EL (cell line): ENCODE results near the gene SAMD5.
"Not testable (repeated sequence)": the region's sequence is repeated elsewhere in the genome, so short reads cannot be mapped to it uniquely, and the experiment has no call there.

Experiments used
- DNase-seq: peaks from one replicate; pipeline ENCODE4 v3.0.0-alpha.2; 2016

Gene SAMD5

DNA sequence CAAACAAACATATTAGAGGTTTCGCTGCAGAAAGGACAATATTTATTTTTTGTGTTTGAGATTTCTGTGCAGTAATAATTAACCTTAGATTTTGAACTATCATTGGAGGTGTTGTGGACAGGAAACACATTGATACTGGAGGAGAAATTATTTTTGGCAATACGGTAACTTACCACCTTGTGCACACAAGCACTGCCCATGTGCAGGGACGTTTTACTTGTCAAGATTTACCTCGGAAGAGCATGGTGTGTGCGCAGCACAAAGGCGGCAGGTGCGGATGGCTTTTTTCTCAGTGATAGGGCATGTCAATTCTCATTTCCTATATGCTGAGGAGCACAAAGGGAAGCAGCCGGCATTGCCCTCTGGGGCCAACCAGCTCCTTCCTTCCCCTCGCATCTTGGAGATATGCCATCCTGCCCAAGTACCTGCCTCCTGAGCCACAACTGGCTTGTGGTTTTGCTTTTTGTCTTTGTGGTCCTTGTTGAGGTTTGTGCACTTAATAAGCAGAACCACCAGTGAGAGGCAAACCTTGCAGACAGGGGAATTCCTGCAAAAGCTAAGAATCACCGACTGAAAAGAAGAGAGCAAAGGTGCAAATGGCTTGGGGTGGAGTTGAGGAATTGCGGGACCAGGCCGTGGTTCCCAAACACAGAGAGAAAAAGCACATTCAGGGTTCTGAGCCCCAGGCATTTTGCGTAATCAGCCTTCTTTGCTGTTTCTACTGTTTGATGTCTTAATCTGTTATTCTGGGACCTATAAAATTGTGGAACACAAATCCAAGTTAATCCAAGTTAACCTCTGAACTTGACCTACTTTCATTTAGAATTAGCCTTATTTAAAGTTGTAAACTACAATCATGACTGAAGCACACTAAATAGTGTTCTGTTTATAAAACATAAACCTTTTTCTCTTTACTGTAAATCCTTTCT lies 21.9 kb downstream of the SAMD5 start:
- DNase-seq, result no peak

DNA sequence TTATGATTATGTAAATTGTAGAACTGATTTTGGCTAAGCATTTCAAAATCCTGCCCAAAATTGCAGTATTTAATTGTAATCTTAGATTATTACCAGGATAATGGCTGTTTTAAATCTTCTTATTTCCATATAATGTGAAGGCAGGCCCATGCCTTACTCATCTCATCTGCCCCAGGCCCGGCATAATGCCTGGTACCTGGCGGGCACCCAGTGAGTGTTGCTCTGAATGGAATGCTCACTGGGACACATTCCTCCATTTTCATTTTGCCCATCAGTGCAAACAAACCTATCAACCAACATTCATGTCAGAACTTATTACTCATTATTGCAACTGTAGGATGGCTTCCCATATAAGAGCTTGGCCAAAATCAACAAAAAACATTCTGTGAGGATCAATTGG lies 22.8 kb downstream of the SAMD5 start:
- no peak for DNase-seq

DNA sequence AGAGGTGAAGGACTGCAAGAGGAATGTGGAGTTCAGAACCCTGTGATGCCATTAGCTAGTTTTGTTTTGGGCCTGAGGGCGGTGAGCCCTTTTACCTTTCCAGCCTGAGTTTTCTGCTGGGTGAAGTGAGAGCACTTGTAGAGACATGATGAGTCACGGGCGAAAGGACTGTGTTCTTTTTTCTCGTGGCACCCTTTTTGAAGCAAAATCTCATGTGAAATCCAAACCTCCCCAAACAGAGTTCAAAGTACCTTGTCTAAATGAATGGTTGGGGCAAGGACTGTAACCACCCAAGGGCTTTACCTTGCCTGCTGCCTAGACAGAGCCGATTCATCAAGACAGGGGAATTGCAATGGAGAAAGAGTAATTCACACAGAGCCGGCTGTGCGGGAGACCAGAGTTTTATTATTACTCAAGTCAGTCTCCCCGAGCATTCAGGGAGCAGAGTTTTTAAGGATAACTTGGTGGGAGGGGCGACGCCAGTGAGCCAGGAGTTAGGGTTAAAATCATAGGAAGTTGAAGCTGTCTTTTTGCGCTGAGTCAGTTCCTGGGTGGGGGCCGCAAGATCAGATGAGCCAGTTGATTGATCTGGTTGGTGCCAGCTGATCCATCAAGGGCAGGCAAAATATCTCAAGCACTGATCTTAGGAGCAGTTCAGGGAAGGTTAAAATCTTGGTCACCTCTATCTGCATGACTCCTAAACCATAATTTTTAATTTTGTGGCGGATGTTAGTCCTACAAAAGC lies 25.8 kb downstream of the SAMD5 start:
- DNase-seq, result no peak

DNA sequence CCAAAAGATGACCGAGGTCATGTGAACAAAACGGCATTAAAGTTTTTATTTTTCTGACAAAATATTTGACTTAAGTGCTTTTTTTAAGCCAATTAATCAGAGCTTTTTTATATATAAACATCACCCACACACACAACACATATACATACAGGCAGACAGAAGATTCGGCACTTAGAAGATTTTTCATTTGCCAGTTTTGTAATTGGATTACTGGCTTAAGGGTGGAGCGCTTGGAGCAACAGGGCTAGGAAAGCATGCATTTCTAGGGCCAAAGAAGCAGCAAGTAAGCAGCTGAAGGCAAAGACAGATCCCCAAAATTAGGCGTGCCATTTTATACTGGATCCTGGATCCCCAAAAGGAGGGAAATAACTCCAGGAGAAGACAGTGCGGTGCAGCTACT lies 30.3 kb downstream of the SAMD5 start:
- DNase-seq, result no peak

DNA sequence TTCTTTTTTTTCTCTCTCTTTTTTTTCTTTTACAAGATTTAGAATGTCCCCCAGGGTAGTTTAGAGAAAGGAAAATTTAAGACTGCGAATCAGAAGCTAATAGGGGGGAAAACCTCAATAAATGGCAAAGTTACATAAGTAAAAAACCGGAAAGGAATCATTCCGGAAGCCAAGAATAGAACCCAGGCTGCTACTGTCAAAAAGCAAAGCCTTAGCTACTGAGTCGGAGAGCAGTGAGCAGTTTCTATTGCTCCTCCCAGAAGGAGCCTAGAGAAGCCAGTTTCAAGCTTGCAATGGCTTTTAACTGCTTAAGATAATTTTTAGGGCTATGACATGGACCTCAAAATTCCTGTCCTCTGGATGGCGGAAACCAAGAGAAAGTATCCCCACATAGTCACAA lies 31.6 kb downstream of the SAMD5 start:
- no peak for DNase-seq

DNA sequence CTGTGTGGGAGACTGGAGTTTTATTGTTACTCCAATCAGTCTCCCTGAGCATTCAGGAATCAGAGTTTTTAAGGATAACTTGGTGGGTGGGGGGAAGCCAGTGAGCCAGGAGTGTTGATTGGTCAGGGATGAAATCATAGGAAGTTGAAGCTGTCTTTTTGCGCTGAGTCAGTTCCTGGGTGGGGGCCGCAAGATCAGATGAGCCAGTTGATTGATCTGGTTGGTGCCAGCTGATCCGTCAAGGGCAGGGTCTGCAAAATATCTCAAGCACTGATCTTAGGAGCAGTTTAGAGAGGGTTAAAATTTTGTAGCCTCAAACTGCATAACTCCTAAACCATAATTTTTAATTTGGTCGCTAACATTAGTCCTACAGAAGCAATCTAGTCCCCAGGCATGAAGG lies 33.9 kb downstream of the SAMD5 start:
- DNase-seq, result not testable (repeated sequence)

DNA sequence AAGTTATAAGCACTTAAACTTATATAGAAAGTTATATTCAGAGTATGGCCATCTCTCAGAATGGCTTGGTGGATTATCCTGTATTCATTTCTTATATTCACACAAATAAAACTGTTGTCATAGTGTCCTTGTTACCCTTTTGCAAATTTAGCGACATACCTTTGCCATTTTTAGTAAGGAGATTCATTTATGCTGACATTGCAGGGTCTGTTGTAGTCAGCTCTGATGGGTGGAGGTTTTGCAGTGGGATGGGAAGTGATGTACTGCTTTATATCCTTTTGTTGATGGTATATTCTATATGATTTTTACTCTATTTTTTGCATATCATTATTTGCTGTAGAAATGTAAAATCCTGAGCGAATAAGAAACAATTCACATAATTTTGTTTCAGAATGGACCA lies 35.9 kb downstream of the SAMD5 start:
- no peak for DNase-seq

DNA sequence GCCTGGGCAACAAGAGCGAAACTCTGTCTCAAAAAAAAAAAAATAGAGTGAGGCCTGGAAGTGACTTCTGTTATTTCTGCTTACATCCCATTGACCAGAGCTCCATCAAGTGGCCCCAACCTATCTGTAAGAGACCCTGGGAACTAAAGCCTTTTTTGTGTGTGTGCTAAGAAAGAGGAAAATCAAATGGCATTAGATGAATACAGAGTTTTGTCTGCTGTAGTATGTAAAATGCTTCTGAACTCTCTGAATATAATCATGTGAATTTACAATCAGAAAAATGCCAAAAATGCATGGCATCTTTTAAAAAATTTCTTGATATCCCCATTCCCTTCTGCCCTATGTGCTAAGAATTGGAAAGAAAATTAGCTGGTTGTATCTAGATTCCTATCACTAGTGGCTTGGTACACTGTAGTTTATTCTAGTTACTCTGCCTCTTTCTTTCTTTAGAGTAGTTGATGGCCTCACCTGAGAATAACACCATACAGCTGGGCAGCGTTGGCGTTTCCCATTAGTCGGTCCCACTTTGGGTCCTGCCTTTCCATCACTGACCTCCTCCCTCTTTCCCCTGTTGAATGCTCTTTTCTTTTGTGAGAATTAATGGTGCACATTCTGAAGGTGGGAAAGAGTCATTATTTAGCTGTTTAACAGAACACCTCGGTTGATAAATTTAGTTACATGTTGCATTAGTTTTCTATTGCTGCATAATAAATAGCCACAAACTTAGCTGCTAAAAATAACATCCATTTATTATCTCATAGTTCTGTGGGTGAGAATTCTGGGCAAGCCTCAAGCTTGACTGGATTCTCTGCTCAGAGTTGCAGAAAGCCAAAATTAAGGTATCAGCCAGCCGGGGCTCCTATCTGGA lies 38.2 kb downstream of the SAMD5 start:
- DNase-seq, result peak; percentile 4

DNA sequence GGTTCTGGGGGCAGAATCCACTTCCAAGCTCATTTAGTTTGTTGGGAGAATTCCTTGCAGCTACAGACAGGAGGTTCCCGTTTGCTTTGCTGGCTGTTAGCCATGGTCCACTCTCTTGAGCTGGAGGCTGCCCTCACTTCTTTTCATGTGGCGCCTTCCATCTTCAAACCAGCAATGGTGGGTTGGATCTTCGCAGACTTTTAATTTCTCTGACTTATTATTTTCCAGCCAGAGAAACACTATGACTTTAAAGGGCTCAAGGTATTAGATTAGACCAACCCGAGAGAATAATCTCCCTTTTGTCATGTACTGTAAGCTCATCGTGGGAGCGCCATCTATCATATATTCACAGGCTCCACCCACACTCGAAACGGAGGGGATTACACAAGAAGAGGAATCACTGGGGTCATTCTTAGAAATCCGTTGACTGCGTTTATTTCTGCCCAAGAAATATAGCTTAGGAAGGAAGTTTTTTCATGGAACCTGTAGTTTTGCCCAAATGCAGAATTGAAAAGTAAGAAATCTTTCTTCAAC lies 38.9 kb downstream of the SAMD5 start:
- DNase-seq, result no peak

DNA sequence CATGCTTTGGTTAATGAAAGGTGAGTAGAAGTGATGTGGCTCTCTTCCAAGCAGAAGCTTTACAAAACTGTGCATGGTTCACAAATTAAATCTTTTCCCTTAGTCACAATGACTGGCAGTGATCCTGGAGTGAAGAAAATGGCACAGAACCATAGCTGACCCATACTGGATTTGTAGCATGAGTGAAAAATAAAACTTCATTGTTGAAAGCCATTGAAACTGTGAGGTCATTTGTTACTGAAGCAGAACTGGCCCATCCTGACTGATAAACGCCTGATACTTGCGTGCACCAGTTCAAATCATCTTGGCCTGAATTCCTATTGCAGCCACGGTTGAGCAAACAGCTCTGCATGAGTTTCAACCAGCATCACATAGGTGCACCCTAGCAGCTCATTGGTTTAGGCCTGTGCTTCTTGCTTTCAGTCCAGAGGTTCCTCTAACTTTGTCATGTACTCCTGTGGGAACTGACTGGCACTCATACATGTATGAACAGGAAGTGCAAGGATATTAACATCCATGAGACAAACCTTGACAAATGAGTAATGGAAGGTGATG lies 40.5 kb downstream of the SAMD5 start:
- DNase-seq, result no peak

DNA sequence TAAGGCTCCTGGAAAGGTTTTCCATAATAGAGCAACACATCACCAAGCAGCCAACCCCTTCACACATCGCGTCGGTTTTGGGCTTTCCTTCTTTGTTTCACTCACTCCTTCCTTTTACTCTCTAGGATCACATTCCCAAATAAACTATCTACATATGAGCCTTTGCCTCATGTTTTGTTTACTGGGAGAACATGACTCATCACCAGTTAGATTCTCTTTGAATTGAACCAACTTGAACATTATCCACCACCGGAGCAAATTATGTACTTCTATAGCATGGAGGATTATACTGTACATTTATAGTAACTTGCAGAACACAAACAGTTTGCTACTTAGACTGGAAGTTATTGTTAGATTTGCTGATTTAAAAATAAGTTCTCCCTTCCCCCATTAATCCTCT lies 41.0 kb downstream of the SAMD5 start:
- no peak for DNase-seq

DNA sequence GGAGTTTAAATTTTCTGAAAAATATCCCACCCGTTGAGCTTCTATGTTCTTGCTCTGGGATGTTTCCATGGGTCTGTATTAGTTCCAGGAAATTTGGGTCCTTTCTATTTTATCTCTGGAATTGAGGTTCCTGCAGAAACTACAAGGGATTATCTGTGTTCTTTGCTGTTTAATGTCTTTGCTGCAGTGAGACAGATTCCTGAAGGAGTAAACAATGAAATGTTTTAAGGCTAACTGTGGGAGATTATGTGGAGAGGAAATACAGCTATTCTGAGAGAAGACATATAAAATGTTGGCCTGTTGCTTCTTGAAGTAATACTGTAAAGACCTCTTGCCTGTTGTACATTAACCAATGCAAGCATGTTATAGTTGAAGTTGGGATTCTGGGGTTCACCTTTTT lies 43.5 kb downstream of the SAMD5 start:
- no peak for DNase-seq

DNA sequence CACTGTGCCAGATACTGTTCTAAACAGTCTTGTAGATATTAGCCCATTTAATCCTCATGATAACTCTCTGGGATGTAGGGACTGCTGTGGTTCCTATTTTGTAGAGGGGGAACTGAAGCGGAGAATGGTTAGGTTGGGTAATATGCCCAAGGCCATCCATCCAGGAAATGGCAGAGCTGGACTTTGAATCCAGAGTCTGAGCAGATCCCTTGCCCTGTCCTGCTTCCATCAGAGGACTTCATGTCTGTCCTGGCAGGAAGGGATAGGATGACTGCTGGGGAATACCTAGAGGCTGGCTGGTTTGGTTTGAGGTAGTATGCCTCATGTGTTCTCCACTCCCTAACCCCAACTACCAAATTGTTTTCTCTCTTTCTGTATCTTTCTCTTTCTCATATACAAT lies 44.6 kb downstream of the SAMD5 start:
- no peak for DNase-seq

DNA sequence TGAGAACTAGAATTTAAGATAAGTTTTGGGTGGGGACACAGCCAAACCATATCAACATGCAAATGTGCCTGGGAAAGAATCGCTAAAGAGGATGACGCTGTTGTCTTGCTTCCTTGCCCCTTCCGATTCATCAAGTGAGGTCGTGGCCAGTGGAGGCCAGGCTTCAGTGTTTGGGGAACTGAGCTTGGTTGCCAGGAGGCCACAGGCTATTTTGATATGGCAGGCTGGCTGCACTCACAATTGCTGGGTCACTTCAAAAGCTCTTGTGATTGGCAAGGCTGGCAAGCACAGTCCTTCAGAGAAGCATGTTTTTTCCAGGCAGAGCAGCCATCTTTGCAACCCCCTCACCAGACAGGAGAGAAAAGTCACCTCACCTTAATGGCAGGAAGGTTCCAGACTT lies 45.8 kb downstream of the SAMD5 start:
- no peak for DNase-seq

DNA sequence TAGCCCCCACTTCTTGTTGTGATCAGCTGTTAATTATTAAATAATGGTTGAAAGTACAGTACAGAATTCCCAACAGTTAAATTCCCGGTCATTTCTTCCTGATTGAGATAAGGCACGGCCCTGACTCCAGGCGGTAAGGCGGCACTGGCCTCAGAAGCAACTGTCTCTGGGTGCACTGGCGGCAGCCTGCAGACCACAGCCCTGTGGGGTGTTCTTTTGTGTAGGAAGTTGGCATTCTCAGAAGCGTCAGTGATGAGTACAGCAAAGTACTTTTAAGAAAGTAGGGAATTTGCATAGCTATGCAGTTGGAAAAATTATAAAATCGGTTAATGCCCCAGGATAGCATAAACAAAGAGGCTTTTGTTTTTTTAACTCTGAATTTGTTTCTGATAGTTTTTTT lies 50.5 kb downstream of the SAMD5 start:
- DNase-seq, result no peak

DNA sequence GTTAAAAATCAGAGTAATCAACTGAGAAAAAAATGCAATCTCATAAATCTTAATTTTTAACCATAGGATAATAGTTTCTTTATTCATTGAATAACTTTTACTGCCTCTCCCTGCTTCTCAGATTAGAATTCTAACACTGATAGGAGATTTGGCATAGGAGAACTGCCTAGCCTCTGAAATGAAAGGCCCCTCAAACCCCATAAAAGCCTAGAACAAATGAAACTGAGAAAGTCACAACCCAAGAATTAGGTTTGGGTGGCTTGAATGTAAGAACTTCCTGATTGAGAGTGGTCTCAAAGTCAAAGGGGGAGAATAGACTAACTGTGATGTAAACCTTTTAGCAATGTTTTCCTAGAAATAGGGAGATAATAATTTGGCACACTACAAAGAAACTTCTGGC lies 52.2 kb downstream of the SAMD5 start:
- DNase-seq, result no peak

DNA sequence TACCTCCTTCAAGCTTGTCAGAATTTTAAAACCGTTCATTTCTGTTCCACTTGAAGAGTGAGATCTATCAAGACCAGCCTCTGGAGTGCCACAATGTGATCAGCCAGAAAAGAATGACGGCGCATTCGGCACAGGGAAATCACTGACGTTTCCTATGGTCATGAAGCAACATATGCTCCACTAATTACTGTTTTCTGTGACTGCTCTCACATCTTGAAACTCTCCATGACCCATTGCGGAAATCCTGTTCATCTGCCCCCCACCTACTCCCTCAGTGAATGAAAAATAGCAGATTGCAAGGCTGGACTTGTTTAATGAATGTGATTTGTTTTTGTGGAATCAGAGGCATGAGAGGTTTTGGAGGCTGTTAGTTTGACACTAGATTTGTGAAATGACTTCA lies 53.2 kb downstream of the SAMD5 start:
- no peak for DNase-seq

DNA sequence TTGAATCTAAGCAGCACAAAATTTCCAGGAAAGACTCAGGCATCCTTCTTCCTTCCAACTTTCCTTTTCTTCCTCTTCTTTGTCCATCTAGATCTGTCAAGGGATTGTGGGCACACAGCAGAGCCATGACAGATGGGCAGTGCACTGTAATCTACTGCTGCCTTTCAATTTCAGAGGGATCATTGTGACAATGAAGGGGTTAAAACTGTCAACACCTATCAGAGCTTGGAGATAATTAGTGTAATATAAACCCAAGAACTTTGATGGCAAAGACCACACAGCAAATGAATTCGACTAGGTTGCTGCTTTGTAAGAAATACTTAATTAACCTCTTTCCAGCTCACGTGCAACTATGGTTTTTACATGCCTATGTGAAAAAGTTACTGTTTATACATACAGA lies 55.0 kb downstream of the SAMD5 start:
- no peak for DNase-seq

DNA sequence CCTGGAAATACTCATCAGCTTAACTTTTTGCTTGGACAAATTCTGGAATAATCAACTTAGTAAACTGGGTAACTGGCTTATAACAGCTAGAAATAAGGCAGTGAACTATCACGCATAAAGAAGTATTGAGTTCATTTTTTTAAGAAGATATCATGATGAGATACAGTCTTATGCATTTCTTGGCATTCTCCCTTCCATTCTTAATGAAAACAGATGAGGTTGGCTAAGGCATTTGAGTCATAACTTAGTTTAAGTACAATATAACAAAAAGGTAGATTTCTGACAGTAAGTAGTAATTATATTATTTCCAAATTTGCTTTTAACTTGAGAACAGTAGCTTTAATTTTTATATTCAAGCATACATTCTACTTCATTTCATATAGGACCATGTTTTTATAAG lies 56.1 kb downstream of the SAMD5 start:
- no peak for DNase-seq

DNA sequence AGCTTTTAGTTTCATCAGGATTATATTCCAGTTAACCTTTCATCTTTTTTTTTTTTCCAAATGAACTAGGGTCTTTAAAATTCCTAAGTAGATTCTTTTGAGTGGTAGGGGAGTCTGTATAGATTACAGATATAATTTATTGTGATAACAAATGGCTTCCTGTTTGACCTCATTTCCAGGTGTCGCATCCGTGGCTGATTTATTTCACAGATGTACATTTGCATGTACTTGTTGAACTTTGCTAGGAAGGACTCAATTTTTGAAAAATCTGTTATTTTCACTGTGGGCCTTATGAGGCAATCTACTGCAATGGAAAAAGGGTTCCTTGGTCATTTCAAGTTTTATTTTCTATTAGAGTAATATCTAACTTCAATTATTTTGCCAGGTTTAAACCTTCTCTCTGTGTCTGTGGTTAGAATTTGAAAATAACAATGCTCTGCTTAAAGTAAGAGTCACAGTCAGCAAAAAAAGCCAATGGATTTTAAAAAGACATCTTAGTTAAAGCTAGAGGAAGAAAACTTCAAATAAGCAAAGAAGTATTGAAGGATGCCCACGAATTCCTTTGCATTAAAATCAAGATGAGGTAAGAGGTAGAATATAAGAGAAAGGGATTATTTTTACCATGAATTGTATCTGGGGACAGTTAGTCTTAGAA lies 57.9 kb downstream of the SAMD5 start:
- no peak for DNase-seq

DNA sequence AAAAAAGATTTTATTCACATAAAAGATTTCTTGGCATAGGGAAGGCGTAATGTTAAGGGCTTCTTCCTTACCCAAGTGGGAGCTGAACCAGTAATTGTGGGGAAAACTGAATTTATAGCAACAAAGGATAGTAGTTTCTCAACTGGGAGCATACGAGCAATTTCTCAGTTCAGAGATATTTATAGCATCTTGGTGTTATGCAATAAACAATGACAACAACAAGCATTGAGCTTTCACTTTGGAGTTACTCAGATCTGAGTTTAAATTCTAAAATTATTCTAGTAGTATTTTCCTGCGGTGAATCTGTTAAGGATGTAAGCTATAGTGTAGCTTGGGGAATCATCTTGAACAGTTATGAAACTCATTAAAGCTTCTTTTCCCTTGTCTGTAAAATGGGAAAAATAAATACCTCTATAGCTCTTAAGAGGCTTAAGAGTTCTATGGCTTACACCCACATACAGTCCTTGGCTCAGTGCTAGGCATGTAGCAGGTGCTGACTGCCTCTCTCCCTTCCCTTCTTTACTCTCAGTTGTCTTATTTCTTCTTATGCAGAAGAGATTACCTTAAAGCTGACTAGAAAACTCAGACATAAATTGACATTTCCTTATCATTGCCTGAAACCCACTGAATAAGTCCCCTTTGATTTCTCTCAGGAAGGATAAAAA lies 58.8 kb downstream of the SAMD5 start:
- DNase-seq, result no peak

DNA sequence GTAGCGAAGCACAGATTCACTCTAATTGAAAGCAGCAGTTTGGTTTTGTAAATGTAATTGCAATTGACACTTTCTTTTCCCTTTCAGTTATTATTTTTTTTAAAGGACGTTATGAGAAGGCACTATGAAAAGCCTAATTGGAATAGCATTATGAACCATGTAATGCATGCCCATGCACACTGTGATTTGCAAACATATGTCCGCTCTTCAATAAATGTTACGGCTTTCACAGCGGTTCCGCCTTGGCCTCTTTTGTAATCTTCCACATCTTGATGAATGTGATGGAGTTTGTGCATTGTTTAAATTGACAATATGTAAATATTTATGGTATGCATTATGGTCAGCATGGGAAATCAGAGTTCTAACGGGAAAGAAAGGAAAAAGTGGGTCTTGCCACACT lies 61.3 kb downstream of the SAMD5 start:
- DNase-seq, result no peak
